Measurements from ENCODE around the gene CCL28.
"Not testable (repeated sequence)": the region's sequence is repeated elsewhere in the genome, so short reads cannot be mapped to it uniquely, and the experiment has no call there.

The CCL28 gene

DNA sequence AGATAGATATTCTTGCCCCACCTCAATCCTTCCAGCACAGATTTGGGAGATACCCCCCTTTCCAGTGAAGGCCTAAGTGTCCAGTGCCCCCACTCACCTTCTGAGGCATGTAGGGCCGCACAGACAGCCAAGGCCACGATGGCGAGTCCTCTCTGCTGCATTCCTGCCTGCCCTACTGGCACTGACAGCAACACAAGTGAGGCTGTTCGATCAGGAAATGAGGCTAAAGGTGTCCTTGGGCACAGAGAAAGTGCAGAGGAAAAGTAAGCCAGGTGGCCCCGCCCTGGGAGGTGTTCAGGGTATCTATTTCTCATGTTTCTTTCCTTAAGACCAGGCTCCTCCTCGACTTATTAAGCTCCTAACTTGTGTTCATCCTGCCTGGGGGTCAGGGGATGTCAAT, at the start of gene CCL28:
TSS of gene CCL28 (minus strand) at position 236 of the 400 bp plus-strand sequence. CDS start at position 161, 75 bp downstream.
- DNase-seq = no peak

DNA sequence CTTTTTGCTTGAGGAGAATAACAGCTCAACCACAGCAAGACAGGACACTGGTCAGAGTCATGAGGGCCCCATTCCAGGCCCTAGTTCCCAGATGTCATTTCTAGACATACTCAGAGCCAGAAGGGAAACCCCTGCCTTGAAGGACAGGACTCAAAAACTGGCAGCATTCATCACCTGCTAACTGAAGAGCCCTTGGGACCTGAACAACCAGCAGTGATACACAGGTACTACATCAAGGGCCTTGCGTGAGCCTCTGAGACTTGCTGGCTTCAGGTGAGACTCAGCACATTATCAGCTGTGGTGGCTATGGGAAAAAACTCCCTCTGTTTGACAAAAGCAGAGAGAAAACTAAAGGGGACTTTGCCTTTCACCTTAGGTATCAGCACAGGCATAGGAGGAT, 48.9 kb upstream of the CCL28 start:
- DNase-seq = no peak

GRCh38 chr5:43456556-43456955, 44.4 kb upstream of the CCL28 start:
- no peak for DNase-seq

DNA sequence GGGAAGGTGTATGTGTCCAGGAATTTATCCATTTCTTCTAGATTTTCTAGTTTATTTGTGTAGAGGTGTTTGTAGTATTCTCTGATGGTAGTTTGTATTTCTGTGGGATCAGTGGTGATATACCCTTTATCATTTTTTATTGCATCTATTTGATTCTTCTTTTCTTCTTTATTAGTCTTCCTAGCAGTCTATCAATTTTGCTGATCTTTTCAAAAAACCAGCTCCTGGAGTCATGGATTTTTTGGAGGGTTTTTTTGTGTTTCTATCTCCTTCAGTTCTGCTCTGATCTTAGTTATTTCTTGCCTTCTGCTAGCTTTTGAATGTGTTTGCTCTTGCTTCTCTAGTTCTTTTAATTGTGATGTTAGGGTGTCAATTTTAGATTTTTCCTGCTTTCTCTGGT, 29.4 kb upstream of the CCL28 start:
- not testable (repeated sequence) for DNase-seq

- DNase-seq = no peak
Observed at GRCh38 chr5:43437062-43437660, 25.0 kb upstream of the CCL28 start.

GRCh38 chr5:43433382-43433781, 21.2 kb upstream of the CCL28 start:
- DNase-seq = no peak

DNA sequence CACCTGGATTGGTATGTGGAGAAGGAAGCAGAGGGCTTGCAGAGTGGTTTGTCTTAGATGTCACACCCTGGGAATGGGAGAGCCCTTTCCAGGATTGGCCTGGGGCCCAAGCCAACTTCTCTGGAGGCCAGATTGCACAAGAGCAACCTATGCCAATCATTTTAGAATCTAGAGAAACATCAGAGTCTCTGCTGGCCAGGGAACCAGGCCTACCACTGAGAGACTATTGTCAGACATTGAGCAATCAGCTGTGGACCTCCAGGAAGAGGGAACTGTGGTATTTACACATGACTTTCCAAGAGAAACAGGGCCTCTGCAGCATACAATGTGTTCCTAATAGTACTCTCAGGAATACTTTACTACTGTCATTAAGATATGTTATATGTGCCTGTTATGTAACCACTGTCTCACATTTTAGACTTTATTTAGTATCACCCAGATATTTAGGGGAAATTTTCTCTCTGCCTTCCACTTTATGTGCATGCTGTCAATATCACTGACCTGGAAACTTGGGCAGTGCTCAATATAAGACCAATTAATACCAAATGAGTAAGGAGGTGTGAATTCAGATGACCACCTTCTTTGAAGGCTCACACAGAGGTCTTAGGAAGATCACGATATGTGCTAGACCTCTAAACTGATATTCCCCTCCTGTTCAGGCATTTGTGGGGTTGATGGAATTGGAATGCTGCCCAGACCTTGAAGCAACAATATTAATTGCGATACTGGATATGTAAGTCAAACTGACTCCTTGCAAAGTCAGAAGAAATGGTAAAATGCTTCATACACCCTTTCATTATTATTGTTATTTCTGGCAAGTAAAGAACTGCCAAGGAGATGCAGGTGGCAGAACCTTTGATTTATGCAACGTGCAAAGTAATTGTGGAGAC, 20.5 kb upstream of the CCL28 start:
- no peak for DNase-seq

GRCh38 chr5:43429706-43430105, 17.5 kb upstream of the CCL28 start:
- DNase-seq = no peak

DNA sequence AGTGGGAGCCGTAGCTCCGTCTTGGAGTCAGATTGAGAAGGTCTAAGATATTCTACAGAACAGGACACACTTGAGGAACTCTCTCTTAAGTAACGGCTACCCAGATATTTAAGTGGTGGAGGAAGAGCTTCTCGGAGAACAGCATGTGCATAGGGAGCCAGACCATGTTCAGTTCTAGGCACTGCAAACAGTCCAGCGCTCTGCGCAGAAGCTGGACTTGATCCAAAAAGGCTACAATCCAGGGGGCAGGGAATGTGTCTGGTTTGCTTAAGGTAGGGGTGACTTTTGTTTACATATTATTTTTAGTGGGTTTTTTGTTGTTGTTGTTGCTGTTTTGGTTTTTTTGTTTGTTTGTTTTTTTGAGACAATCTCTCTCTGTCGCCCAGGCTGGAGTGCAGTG, 16.8 kb upstream of the CCL28 start:
- no peak for DNase-seq

- no peak for DNase-seq
Observed at GRCh38 chr5:43427306-43427705, 15.1 kb upstream of the CCL28 start.

DNA sequence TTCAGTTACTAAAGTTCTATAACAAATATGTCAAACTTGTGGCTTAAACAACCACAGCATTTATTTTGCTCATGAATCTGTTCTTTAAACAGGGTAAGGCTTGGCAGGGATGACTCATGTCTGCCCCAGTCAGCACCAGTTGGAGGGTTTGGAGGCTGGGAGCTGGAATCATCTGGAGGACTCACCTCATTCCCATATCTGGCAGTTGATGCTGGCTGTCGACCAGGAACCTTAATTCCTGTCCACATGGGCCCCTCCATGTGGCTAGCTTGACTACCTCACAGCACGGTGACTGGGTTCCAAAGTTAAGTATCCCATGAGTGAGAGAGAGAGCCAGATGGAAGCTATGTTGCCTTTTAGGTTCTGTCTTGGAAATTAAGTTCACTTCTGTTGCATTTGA, 13.8 kb upstream of the CCL28 start:
- no peak for DNase-seq

DNA sequence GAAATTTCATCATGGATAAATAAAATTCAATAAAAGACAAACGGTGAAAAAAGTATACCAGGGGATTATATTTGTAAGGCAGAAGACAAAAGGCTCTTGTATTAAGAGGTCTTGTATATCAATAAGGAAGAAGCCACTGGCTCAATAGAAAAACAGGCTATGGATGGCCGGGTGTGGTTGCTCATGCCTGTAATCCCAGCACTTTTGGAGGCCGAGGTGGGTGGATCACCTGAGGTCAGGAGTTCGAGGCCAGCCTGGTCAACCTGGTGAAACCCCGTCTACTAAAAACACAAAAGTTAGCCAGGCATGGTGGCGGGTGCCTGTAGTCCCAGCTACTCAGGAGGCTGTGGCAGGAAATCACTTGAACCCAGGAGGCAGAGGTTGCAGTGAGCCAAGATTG, 10.9 kb upstream of the CCL28 start:
- not testable (repeated sequence) for DNase-seq

DNA sequence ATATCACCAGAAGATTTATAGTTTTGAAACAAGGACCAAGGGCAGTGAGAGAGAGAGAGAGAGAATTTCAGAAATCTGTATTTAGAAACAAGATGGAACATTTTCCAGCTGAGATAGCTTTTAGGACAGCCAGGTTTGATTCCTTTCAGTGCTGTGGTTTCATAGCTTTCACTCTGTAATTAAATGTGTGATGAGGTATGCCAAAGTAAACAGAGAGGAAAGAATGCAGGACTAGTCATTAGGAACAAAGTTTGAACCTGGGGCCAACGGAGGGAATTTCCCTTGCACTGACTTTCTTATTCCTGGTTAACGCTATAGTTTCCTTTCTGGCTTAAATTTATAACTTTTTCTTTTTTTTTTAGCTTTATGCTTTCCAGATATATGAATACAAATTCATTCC, 10.0 kb upstream of the CCL28 start:
- DNase-seq = no peak

DNA sequence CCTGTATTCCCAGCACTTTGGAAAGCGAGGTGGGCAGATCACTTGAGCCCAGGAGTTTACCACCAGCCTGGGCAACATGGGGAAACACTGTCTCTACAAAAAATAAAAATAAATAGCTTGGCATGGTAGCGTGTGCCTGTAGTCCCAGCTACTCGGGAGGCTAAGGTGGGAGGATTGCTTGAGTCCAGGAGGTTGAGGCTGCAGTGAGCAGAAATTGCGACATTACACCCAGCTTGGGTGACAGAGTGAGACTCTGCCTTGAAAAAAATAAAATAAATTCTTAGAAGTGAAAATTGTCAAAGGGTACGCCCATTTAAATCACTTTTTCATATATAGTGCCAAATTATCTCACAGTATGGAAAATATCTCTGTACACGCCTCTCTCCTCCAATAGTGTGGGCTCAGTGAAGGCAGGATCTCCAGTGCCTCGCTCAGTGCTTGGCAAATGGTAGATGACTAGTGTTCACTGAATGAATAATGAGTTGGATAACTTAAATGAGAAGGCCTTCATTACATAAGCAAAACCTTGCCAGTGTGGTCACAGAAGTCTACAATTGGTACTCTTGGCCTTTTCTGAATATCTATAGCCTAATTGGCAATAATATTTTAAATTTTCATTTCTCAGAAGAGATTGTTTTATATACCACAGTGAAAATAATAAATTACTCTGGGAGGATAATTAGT, 9.4 kb upstream of the CCL28 start:
- no peak for DNase-seq

DNA sequence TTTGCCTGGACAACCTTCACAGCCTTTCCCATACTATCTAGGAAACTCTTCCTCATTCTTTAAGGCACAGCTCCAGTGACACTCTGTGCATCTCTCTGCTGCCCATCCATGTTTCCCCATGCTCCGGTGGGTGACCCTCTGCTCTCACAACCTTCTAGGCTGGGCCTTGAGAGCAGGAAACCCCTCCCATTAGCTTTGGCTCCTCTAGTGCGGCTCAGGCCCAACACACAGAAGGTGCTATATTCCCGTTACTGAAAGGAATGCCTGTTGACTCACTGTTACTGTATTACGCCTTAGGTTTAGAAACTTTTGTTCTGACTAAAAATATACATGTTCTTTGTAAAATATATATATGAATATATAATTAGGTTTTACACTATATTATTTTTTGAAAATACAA, 8.1 kb upstream of the CCL28 start:
- no peak for DNase-seq

GRCh38 chr5:43418561-43418960, 6.4 kb upstream of the CCL28 start:
- no peak for DNase-seq

DNA sequence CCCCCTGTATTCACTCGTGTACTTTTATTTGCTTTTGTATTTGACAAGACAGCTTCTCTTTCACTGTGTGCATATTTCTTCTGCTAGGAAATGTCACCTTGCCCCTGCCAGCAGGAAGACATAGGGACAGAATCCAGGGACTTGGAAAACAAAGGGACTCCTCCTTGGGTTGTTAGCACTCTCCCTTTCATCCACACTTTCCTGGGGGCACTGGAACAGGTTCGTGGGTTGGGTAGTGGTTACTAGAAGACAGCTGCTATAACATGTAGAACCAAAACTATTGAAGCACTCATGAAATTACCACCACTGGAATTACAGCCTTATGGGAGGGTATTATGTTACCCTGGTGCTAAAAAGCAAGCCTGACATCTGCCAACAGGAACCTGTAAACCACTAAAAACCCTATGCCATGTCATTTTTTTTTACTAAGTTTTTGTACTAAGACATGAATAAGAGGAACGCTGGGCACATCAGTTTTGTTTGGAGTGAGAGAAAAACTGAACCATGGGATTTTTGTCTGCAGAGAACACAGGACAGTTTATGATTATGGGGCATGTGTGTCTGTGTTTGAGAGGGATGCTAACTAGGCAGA, 4.7 kb upstream of the CCL28 start:
- DNase-seq = no peak

DNA sequence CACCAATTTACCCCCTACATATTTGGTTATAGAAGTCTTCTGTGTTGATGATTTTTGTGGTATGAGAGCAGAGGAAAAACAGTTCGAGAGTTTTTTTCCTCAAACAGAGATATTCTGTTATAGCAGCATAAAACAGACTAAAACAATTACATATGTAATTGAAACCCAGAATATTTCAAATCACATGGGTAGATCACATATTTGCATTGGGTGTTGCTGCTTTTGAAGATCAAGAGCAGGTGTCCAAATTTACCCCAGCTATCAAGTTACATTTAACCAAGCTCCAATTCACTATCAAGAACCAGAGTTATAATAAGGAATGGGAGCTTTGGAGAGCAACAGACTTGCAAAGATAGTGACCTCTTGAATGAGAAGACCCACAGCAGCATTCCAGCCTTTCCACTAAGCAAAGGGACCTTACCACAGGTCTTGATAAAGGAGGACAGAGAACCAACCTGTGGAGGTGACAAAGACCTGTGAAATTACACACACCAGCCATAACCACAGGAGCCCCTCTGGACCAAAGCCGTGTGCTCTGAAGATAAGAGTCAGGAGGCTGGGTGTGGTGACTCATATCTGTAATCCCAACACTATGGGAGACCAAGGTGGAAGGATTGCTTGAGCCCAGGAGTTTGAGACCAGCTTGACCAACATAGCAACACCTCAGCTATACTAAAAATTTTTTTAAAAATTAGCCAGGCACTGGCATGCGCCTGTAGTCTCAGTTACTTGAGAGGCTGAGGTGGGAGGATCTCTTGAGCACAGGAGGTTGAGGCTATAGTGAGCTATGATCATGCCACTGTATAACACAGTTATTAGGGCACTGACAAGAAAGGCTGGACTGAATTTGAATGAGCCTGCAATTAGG, 4.0 kb upstream of the CCL28 start:
- no peak for DNase-seq

GRCh38 chr5:43413966-43414365, 1.8 kb upstream of the CCL28 start:
- no peak for DNase-seq

- no peak for DNase-seq
Observed at GRCh38 chr5:43412644-43413043, 453 bp upstream of the CCL28 start.

DNA sequence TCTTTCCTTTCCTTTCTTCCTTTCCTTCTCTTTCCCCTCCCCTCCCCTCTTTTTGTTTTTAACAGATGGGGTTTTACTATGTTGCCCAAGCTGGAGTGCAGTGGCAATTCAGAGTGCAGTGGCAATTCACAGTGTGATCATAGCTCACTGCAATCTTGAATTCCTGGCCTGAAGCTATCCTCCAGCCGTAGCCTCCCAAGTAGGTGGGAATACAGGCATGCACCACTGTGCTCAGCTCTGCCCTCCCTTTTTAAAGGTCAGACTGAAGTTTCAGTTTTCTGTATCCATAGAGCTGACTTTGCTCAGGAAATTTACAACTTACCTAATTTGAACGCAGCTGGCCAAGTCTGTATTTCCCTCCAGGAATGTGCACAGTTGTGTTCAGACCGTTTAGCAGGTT, 696 bp downstream of the CCL28 start:
- no peak for DNase-seq

DNA sequence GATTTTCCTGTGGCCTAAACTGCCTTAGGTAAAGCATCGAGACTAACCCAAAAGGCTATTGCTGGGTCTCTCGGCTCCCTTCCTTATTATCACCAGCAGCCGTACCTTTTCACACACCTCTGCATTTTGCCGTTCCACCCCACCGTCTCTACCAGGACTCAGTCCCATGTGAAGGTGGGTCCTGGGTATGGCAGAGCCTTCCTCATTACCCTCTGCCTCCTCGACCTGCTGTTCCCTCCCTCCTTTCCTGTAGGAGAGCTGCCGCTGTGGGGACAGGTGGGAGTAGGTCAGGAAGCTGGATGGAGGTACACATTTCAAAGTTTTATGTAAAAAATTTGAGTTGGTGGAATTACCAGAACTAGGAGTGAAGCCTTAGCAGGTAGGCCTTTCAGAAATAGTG, 1.8 kb downstream of the CCL28 start:
- DNase-seq = no peak
